ENCODE results near the gene CCDC200.
"Not testable (repeated sequence)": the region's sequence is repeated elsewhere in the genome, so short reads cannot be mapped to it uniquely, and the experiment has no call there.

Gene CCDC200

DNA sequence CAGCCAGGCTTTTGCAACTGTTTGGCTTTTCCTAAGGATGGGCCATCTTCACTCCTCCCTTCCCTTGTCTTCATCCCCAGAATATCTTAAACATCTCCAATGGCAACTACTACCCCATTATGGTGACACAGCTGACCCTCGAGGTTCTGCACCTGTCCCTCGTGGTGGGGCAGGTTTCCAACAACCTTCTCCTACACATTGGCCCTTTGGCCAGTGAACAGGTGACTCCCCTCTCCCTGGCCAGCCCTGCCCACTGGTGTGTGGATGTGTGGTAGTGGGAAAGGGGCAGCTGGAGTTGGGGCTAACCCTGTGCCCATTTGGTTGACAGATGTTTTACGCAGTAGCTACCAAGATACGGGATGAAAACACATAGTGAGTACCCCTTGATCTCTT, 12.1 kb downstream of the CCDC200 start:
- no peak for DNase-seq
- ATAC-seq = no peak

DNA sequence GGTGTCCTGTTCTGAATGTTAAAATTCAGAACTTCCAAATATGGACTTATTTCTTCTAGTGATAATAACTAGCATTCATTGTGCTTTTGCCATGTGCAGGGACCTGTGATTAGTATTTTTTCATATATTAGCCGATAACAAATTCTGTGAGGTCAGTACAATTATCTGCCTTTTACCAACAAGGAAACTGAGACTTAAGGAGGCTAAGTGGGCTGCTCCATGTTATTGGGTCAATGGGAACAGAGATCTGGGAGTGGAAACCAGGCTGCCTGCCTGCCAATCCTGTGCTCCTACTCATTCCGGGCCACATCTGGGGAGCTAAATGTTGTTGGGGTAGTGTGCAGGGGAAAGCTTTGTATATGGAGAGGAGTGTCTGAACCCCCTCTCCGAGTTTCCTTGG, 13.1 kb downstream of the CCDC200 start:
- ATAC-seq = no peak

DNA sequence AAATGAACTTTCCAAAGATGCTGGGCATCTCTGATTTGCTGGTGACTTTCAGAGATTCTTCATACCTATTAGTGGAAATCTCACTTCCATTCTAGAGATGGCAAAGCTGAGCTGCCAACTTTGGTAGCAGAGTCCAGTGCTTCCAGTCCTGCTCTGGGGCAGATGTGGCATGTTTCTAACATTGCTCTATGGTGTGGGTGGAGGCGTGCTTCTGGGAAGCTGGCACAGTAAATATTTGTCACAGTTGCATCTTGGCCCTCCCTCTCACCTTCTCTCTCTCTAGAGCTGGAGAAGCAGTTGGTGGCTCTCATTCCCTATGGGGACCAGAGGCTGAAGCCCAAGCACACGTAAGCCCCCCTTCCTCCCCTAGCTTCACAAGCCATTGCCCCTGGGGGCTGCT, 14.9 kb downstream of the CCDC200 start:
- ATAC-seq = no peak

More for the DNA sequence above, 13.1 kb downstream of the CCDC200 start:
- no peak for DNase-seq

DNA sequence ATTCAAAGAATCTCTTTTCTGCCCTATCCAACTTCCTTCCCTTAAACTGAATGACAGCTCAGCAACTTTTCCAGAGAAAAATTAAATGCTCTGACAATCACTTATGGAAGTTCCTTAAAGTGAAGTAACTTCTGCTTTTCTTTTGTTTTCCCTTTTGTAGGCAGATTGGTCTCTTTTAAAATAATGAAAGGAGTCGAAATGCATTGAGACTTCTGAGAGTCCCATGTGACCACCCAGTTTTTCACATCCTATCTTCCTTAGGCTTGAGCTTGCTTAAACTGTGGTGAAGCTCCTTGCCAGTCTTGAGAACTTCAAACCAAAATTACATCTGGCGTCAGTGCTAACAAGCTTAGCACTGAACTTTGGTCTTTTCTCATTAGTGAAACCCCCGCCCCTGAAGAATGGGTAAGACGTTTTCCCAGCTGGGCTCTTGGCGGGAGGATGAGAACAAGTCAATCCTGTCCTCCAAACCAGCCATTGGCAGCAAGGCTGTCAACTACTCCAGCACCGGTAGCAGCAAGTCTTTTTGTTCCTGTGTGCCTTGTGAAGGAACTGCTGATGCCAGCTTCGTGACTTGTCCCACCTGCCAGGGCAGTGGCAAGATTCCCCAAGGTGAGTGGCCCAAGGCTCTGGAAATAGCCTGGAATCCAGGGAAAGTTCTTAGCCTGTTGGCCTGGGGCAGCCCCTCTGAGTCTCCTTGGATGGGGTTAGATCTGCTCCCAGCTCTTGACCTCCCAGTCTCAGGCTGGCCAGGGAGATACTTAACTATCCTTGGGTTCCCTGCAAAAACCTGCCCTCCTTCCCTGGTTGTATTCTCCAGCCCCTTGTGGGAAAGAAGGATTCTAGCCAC, 15.6 kb downstream of the CCDC200 start:
- no peak for DNase-seq

More for the DNA sequence above, 14.9 kb downstream of the CCDC200 start:
- DNase-seq = no peak

DNA sequence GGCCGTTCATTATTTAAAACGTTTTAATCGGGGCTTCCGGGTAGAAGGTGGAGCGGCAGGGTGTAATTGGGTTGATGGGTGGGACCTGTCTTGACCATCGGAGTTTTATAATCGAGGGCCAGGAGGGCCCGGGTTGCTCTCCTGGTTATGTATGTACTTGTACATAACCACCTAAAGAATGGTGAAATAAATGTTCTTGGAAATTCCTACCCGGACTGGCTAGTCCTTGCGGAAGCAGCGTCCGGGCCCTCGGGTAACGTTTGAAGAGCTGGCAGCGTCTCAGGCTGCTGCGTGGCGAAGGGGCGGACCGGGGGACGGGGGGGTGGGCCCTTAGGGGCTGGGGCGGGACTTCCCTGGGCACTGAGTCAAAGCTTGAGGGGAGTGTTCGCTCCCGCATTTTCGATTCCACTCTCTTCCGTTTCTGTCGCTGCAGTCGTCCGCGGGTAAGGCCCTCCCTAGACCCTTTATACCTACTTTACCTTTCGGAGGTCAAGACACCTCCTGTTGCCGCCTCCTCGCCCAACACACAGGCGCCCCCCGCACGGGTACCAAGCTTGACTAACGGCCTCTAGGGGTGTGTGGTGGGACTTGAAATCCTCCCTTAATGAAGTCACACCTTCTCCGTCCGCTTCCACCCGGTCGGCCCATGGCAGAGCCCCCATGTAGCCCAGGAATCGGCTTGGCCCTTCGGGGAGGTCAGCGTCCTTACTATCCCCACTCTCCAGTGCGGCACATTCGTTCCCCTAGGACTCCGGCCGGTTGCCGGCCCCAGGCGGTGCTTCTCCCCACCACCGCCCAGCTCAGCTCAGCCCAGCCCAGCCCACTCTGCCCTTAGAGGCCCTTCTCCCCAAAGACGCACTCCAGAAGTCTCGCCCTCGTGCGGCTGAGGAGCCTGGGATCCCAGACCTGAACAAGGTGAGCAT, 16.7 kb downstream of the CCDC200 start, which contains the start of gene TMEM106A:
TMEM106A (plus strand) TSS at position 396 of the 923 bp plus-strand sequence. CDS start 1,167 bp downstream, outside the sequence.
- peak; percentile 91 for ATAC-seq
- peak; percentile 83 for DNase-seq

More for the DNA sequence above, 15.6 kb downstream of the CCDC200 start:
- ATAC-seq = no peak

DNA sequence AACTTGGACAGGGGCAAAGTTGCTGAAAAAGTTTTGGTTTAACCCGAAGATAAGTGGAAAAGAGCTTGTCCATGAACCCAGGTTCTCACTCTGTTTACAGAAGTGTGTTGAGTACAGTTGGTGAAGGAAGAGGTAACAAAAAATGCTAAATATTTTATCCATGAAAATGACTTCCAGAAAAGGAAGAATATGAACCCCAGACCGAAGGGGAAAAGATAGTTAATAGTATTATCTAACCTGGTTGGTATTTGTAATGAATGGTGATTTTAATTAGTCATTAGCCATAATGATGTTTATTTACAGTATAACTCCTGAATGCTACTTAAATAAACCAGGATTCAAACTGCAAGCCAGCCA, 17.3 kb downstream of the CCDC200 start:
- DNase-seq (no peak), ATAC-seq (no peak)

DNA sequence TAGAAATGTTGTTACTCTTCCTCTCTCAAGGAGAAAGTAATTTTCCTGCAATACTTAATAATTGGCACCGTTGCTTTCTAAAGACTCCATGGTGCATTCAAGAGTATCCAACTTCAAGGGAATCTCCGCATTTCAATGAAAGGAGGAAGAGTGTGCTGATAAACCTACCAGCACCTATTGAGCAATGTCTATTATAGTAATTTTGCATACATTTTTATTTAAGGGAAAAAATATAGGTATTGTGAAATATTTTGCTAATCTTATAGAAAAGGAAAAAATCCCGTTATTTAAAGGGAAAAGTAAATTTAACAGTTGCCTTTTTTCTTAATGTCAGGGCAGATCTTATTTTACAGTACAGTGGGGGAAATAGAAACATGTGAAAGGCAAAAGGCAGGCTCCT, 17.8 kb downstream of the CCDC200 start:
- no peak for DNase-seq

DNA sequence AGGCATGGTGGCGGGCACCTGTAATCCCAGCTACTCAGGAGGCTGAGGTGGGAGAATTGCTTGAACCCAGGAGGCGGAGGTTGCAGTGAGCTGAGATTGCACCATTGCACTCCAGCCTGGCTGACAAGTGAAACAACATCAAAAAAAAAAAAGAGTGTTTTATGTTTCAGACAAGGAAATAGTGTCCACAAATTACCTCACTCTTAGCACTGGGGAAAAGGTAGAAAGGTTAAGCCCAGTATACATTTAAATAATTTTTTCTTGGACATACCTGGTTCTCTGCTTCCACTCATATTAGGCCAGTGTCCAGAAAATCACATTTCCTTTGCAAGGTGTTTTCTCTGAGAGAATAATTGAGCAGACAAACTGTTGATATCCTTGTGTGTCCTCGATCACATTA, 25.4 kb downstream of the CCDC200 start:
- not testable (repeated sequence) for DNase-seq, ATAC-seq

More for the DNA sequence above, 17.8 kb downstream of the CCDC200 start:
- ATAC-seq = no peak

DNA sequence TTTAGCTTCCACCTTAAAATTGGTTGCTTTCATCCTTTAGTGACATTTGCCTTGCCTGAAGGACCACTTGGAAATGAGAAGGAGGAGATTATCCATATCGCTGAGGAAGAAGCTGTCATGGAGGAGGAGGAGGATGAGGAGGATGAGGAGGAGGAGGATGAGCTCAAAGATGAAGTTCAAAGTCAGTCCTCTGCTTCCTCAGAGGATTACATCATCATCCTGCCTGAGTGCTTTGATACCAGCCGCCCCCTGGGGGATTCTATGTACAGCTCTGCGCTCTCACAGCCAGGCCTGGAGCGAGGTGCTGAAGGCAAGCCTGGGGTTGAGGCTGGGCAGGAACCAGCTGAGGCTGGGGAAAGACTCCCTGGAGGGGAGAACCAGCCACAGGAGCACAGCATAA, 28.3 kb downstream of the CCDC200 start:
- DNase-seq (no peak), ATAC-seq (no peak)

DNA sequence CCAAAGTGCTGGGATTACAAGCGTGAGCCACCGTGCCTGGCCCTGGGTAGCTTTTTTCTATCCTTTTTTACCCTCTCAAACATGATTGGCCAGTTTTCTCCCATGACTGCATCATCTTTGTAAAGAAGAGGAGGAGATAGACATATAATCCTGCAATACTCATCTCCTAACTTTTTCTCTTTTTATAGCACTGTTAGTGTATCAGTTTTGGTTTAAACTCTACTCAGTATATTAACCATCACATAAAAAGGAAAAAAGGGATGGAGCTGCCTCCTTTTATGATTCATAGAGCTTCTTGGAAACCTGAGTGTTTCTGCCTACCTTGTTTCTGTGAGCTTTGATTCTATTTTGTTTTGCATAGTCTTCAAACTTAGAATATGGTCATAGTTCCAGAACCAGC, 28.8 kb downstream of the CCDC200 start:
- DNase-seq = no peak
- no peak for ATAC-seq

DNA sequence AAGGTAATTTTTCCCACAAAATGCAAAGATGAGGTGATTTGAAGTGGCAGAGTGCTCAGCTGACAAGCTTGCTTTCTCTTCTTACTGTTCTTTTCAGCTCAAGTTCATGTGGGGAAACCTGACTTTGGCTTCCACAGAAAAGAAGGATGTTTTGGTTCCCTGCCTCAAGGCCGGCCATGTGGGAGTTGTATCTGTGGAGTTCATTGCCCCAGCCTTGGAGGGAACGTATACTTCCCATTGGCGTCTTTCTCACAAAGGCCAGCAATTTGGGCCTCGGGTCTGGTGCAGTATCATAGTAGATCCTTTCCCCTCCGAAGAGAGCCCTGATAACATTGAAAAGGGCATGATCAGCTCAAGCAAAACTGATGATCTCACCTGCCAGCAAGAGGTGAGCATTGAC, 35.2 kb downstream of the CCDC200 start:
- ATAC-seq (no peak), DNase-seq (no peak)

DNA sequence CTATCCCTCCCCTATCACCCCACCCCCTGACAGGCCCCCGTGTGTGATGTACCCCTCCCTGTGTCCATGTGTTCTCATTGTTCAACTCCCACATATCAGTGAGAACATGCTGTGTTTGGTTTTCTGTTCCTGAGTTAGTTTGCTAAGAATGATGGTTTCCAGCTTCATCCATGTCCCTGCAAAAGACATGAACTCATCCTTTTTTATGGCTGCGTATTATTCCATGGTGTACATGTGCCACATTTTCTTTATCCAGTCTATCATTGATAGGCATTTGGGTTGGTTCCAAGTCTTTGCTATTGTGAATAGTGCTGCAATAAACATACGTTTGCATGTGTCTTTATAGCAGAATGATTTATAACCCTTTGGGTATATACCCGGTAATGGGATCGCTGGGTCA, 41.8 kb downstream of the CCDC200 start:
- not testable (repeated sequence) for DNase-seq, ATAC-seq

DNA sequence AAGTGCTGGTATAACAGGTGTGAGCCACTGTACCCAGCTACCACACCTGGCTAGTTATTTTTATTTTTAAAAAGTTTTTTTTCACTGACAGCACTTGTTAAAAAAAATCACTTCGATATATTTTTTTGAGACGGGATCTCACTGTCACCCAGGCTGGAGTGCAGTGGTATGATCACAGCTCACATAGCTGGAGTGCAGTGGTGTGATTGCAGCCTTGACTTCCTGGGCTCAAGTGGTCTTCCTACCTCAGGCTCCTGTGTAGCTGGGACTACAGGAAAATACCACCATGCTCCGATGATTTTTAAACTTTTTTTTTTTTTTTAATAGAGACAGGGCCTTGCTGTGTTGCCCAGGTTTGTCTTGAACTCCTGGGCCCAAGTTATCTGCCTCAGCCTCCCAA, 44.5 kb downstream of the CCDC200 start:
- DNase-seq (no peak), ATAC-seq (no peak)

DNA sequence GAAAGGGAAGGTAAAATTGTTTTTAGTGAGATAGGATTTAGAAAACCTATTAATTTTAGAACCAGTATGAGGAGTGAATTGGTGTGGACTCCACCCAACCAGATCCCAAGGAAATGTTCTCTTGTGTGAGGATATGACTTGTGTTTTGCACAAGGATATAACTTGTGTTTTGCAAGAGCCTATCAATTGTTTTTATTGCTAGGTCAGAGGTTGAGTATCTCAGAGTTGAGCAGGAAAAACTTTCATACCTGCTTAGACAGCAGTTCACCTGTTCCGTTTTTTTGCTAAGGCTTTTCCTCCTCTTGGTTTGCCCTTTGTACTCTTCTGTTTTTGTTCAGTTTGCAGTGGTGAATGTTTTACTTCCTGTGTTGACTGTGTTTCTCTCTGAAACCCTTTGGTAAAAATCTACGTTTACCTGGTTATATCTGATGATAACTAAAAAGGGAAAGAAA, 52.3 kb downstream of the CCDC200 start:
- no peak for DNase-seq
- ATAC-seq = no peak

DNA sequence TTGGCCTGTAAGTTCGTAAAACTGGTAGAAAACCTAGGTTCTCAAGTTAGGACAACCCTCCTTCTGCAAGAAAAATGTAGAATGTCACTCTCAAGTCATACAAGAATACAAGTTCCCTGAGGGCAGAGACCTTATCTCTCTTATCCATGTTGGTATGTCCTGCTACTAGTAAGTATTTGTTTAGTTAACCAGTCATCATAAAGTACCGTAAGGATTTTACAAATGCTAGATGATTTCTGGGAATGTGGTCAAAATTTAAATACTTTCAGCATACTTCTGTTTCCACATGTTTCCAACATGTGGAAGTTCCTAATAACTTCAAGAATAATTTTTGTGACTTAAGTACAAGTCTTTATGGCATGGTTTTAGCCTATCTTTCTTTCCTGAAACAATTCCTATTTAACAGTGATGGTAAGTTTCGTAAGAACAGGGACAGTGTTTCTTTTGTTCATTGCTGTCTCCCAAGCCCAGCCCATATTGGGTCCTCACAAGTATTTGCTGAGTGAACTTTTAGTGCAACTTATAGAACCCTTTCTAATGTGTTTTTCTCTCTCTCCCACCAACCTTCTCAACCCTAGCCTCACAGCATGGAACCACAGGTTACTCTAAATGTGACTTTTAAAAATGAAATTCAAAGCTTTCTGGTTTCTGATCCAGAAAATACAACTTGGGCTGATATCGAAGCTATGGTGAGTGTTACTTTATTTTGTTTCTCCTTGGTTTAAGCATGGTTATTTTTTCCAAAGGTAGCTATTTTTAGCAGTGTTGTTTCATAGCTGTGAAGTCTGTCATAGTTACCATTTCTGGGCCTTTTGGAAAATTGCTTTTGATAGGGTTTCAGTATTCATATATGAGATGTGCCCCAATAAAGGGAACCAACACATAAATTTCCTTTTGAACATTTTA, 53.0 kb downstream of the CCDC200 start:
- ATAC-seq (peak; percentile 34), DNase-seq (no peak)

DNA sequence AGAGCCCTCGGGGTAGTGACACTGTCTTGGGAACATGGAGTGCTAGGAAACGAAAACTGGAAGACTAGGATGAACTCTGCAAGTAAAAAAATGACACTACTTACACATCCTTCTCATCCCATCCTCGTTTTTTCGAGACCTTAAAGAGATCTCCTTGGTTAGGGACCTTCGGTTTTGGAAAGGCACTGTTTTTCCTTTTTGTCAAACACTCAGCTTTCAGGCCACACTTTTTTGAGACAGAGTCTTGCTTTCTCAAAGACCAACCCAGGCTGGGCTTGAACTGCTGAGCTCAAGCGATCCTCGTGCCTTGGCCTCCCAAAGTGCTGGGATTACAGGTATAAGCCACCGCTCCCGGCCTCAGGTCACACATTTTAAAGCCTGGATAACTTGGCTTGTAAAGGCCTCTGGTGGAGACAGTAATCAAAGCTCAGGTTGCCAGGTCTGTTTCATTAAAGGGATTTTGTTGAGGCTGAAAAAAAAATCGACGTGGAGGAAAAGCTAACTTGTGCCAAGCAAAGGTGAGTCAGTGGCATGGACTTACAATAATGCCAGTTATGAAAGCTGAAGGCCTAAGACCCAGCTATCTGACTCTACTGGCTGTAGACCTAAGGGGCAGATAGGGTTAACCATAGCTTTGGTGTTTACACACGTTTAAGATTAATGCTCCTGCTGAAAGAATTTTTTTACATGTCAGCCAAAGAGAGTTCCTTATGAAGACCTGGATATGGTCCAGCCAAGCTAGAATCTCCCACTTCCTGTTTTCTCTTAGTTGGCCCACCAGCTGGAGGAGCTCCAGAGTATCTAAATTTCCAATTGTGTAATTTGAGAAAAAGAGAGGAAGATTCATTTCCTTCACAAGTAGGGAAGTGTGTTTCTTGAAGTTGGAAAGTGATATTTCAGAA, 56.6 kb downstream of the CCDC200 start:
- ATAC-seq (no peak), DNase-seq (peak; percentile 19)

Measured in stimulated activated naive CD8-positive, alpha-beta T cell treated with anti-CD3 and anti-CD28 coated beads, Interleukin-15, Interleukin-2, amounts not matched to agents 100 U/mL and 50 U/mL, for 24 hours (primary cell).